G401.6 (cell line): ENCODE results near the gene SLBP.

Source experiments
- FAIRE-seq: peaks from 2 replicates; lab custom pipeline; 2012; peaks lifted over from hg19 to GRCh38; lab: Jason Lieb, UNC

SLBP gene

GRCh38 chr4:1726146-1726934 is 14.2 kb upstream of the SLBP start:
- FAIRE-seq: peak; percentile 64

GRCh38 chr4:1725521-1725920 is 13.4 kb upstream of the SLBP start:
- FAIRE-seq: no peak

GRCh38 chr4:1723131-1723801 is 11.1 kb upstream of the SLBP start:
- FAIRE-seq: no peak

DNA sequence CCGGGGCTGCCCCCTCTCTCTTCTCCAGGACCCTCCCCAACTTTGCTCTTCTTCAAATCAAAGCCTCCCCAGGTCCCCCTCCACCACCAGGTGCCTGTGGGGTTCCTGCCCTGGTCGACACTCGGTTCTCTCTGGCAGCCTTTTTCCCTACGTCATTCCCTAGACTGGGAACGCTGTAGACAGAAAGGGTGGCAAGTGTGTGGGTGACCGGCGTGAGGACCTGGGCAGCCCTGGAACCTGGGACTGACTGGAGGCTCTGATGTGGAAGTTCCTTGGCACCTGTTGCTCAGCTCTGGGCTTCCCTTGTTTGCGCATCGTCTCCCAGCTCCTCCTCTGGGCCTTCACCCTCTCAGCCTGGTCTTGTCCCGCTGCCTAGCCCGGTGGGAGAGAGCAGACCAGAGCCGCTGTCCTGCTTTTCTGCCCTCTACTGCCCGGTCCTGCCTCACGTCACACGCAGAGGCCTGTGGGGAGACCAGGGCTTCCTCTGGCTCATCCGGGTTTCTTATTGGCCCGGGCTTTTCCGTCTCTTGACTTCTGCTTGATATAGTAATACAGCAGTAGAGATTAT is 10.5 kb upstream of the SLBP start:
- FAIRE-seq: no peak

GRCh38 chr4:1721666-1722550 is 9.8 kb upstream of the SLBP start:
- FAIRE-seq: no peak

- FAIRE-seq: peak; percentile 34
Observed at GRCh38 chr4:1721003-1721665, 9.0 kb upstream of the SLBP start, which contains the start of the genes TACC3 and TMEM129. TSS of gene TACC3 (plus strand) at chr4:1721521. CDS start at chr4:1723422, 1,901 bp downstream. TSS of gene TMEM129 (minus strand) at chr4:1721323. CDS start at chr4:1720837, 486 bp downstream.

- FAIRE-seq: no peak
Observed at GRCh38 chr4:1720163-1720983, 8.3 kb upstream of the SLBP start.

DNA sequence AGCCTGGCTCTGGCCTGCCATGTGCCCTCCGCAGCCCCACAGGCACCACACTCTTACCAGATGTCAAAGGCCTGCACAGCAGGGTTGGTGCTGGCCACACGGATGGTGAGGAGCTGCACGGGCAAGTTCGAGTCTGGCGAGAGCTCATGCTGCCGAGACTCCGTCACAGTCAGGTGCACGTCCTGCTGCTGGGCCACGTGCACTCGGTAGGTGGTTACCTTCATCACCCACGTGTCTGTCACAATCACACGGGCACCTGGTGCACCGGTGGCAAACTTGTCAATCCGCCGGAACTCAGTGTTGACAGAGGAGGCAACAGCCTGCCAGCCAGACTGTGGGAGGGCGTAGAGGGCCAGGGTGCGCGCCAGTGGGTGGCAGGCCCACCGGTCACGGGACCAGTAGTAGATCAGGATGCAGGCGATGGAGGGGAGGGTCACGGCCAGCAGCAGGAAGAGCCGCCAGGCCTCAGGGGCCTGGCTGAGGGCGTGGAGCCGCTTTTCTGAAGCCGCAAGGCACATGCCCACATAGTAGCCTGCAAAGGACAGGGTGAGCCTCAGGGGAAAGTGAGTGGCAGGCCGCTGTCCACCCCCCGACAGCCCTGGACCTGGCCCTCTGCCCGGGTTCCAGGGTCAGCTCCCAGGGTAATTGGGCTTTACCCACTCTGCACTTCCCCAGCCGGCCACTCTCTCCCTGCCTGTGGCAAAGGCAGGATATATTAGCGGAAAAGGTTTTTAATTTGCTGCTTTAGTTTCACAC is 6.2 kb upstream of the SLBP start:
- FAIRE-seq: no peak

GRCh38 chr4:1717129-1718094 is 5.3 kb upstream of the SLBP start:
- no peak for FAIRE-seq

DNA sequence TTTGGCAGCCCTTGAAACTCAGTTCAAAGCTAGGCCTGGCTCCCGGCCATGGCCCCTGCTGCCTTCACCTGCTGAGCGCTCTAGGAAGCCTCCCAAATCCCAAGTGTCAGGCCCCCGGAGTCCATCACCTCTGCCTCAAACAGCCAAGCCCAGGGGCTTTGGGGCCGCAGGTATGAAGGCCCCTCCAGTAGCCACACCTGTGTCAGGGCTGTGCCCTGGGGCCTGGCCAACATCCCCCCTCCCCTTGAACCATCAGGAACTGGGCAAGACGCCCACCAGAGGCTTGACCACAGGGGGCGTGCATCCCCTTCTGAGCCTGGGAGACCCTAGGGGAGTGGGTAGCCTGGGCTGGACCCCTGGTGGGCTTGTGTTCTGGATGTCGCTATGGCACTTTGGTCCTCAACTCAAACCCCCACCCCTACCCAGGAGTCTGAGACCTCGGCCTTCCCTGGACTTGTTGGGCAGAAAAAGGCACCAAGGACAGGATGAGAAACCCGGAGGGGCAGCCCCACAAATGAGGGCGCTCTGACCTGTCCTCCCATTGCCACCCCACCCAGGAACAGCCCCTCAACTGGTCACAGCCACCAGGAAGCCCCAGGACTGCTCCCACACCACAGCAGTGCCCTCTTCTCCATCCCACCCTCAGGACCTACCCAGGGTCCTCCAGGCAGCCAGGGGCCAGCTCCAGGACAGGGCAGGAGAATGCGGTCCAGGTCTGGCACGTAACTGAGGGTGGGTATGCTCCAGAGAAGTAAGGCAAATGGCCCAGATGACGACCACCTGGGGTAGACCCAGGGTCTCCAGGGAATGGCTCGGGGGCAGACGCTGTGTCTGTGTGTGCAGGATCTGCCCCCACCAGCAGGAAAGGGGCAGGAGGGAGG is 4.2 kb upstream of the SLBP start:
- no peak for FAIRE-seq

DNA sequence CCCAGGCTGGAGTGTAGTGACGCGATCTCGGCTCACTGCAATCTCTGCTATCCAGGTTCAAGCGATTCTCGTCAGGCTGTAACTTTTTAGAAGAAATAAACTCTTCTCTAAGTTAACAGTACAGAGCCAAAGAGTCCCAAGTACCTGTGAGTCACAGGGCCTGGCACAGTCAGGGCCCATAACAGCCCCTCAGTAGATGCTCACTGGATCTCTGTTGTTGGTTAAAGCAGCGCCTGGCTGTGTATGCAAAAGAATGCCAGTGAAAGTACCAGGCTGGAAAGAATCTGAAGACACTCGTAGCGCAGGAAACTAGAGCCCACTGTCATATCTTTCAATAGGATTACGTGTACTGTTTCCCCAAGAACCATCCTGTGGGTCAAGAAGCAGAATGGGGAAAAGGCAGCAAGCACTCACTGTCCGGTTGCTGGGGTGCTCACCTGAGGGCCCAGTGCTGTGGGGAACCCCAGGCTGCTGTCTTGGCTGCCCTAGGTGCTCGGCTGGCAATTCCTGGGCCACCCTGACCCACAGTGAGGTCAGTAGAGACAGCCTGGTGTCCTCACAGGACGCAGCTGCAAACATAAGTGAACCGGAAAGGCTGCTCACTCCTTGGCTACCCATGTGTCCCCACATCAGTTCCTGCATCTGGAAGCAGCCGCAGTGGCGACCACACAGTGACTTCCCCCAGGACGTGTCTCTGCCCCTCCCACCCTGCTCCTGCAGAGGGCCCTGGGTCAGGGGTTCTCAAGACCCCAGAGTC is 3.1 kb upstream of the SLBP start:
- FAIRE-seq: no peak

- FAIRE-seq: peak; percentile 36
Observed at GRCh38 chr4:1714303-1715001, 2.3 kb upstream of the SLBP start.

GRCh38 chr4:1713003-1713851 is 1.1 kb upstream of the SLBP start:
- no peak for FAIRE-seq

DNA sequence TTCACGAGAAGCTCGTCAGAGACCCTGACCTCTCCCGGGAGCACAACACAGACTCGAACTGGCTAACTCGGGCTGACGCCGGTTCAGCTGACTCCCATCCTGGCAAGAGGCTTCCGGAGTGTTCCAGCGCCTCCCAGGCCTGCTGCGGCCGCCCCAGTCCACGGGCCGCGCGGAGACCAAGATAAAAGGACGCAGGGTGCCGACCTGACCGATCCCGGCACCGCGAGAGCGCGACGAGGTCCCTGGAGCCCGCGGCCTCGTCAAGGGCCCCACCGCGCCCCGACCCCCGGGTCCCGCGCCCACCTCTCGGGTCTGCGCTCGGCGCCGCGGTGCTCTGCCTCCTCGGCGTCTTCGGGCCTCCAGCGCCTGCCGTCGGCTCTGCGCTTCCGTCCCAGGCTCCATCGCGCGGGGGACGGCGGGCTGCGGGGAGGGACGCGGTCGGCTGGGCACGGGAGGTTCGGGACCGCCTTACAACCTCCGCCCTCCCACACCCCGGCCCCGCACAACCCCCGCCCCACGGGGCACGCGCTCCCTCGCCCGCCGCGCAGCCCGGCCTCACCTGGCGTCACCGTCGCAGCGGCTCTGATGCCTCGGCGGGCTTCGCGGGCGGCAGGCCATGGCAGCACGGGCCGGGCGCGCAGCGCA is 426 bp downstream of the SLBP start:
- no peak for FAIRE-seq

DNA sequence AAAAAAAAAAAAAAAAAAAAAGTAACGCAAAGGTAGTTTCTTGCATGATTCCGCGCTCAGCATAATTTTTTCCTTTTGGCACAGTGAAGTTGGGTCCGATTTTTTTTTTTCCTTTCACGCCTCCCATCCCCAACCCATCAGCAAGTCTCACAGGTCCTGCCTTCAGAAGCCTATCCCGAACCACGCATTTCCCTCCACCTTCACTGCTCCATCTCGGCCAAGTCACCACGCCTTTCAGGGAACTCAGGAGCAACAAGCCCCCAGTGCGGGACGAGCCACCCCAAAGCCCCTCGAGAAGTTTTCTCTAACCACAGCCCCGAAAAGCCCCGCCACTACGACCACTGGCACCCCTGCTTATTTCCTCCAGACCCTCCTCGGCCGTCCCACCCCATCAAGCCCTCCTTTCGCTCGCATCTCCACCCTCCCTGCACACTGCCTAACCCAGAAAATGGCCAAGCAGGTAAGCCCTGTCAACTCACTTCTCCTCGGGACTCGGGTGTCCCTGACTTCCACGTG is 1.0 kb downstream of the SLBP start:
- FAIRE-seq: no peak
